SK-N-DZ (cell line): ENCODE measurements around the gene A2M. TPM values are rescaled to one million over a fixed set of nuclear protein-coding genes. Genes with fewer than 3 reads are reported as not detected.
"Not testable (repeated sequence)": the region's sequence is repeated elsewhere in the genome, so short reads cannot be mapped to it uniquely, and the experiment has no call there.

Source experiments
- DNase-seq: peaks from one replicate; pipeline ENCODE4 v3.0.0-alpha.2; 2015; ENCODE audit warnings: low spot score
- polyA plus RNA-seq, 2 experiments: library from polyadenylated mRNA; depleted of rRNA; stranded (reverse); fragments of >200 nt; gene quantifications; 2 replicates each; pipeline ENCODE4 v1.2.3, GENCODE V29; 2014

The A2M gene
- polyA plus RNA-seq (2014; cell fraction: cytosol; rRNA removed) = not detected in 2 replicates
- not detected in 2 replicates for polyA plus RNA-seq (2014; cell fraction: nucleus; rRNA removed)

GRCh38 chr12:9115731-9116559 is at the start of gene A2M:
Gene A2M (minus strand): TSS chr12:9115919. CDS start chr12:9115849, 70 bp downstream.
- no peak for DNase-seq

GRCh38 chr12:9163392-9163791 is 47.7 kb upstream of the A2M start:
- DNase-seq = no peak

DNA sequence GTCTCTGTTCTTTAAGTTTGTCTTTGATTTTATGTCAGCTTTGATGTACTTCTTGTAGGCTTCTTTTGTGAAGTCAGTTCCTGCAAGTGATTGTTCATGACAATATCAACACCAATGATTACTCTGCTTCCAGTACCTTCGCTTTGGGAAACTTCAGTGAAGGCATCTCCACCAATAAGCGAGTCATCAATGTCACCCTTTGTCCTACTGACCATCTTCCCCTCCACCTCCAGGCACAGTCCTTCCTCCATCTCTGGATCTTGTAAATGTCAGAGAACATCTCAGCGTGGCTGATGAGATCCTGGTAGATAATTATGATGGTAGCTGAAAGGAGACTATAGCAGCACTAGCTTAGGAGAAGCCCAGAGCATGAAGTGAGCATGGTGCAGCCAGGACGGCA is 40.4 kb upstream of the A2M start:
- no peak for DNase-seq

DNA sequence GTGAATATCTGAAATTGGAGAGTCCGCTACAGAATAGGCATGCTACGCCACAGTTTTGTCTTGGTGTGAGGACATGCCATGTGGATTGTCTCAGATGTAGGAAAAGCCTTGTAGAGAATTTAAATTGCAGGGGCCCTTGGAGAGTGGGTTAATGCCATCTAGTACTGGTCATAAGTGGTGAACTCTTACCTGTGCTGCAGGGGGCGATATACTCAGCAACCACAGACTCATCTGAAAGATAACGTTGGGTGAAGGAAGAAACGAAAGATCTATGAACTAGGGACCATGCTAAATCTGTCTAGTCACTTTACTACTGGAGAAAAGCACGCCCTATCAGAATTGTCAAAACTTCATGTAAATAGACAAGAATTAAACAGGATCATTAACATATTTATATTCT is 33.7 kb upstream of the A2M start:
- DNase-seq = no peak

- DNase-seq = no peak
Observed at GRCh38 chr12:9148926-9149325, 33.2 kb upstream of the A2M start.

DNA sequence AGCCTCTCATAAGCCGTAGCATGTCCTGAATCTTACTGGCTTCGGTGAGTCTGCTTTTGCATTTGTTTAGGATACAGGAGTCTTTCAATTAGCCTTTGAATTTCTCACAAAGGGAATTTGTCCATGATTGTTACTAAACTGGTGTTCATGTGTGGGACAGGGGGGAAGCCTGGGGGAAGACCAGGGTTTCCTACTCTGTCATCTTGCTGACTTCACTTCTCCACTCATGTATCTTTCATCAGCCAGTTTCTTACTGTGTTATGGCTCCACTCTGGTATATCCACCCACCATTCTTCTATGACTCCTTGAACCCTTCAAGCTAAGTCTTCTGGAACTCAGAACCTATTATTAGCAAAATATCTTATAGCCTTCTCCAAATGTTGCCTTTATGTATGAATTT is 31.7 kb upstream of the A2M start:
- DNase-seq = no peak

DNA sequence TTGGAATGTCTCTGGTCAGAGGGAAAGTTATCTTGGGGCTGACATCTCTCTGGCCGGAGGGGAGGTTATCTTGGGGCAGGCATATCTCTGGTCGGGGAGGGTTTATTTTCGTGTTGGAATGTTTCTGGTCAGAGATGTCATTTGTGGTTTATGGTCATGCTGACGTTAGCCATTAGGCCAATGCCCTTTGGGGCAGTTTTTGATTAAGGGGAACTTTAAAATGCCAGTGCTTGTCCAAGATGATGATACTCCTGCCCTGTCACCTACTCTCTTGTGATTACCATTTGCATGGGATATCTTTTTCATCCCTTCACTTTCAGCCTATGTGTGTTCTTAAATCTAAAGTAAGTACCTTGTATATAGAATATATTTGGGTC is 29.0 kb upstream of the A2M start:
- DNase-seq = no peak

DNA sequence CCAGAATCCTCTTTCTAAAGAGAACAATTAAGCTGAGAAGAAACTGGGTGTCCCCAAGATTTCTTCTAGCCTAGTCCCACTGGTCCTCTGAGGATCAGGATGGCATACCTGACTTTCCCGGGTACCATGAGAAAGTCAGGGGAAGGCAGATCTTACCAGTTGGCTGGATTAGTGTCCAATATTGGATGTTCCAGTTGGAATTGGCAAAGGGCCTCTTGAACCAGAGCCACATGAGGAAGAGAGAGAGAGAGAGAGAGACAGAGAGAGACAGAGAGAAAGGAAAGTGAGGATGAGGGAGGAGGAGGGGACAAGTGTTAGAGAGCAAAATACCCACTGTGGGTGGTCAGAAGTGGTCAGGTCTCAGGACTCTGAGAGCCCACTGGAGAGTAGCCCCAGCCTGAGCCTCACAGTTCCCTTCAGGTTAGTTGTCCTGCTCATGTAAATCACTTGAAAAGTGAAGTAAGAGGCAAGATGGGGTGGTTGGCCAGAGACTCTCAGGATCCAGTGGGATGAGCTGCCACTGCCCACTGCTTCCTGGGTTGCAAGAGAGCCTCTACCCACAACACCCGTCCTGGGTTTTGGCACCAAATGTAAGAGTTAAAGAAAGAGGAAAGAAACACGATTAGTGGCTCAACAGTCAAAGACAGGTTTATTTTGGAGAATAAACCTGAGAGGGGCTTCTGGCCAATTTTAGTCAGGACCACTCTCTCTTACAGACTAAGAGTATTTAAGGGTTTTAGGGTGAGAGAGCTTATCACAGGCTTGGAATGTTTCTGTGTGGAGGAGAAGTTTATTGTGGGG is 28.4 kb upstream of the A2M start:
- no peak for DNase-seq

DNA sequence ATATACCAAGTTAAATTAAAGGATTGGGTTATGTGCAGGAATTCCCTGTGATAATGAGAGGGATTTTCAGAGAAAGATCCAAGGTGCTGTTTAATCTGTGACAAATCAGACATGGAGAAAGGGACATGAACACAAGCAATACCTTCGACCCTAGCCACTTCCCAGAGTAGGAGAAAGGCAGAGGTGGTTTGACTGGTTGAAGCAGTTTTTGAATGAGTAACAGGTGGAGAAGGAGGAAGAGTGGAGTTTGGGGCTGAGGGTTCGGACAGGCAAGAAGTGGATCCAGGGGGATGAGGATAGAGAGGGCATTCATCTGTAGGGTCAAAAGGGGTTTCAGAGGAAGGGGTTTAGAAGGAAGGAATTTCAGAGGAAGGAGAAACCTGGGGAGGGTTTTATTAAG is 27.4 kb upstream of the A2M start:
- no peak for DNase-seq

- not testable (repeated sequence) for DNase-seq
Observed at GRCh38 chr12:9139588-9140290, 24.0 kb upstream of the A2M start.

- no peak for DNase-seq
Observed at GRCh38 chr12:9135903-9136310, 20.2 kb upstream of the A2M start.

- DNase-seq = no peak
Observed at GRCh38 chr12:9134981-9135628, 19.4 kb upstream of the A2M start.

DNA sequence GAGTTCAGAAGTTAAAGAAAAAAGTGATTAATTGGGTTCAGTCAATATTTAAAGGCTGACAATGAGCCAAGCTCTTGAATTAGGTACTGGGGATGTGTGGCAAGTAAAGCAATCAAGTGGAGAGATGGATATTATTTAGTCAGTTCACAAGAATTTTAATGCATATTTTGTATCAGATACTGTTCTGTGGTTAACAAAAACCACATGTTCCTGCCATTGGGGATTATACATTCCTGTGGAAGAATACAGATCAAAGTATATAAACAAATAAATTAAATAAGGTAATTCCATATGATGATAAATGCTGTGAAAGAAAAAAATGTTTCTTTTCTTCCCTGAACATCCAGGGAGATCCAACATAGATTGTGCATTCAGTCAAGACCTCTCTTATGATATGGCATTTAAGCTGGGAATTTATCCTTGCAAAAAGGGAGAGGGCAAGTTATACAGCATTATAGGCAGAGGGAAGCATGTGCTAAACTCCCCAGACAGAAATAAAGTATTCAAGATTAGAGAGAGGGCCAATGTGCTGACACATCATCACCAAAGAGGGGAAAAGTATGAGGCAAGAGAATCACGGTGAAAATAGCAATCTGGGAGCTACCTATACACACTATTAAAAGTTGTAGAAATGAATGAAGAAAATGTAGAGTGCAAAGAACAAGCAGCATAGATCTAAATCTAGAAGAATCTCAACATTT is 17.6 kb upstream of the A2M start:
- no peak for DNase-seq

DNA sequence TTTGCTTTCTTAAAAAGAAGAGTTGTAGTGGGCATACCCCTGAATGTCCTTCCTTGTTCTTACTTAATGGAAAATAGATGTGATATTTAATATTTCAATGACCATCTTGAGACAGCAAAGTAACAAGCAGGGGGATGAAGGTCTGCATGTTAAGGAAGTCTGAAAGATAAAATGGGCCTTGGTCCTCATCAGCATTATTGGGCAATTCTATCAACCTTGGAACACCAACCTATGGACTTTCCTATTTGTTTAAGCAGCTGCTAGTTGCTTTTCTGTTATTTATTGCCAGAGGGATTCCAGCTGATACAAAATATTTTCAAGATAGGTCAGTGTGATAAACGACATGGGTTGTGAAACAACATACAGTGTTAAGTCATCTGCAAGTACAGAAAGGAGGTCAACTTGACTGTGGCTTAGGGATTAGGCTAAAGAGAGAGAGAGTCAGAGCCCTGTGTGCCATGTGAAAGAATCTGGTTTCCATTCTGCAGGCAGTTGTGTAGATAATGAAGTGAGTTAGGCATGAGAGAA is 16.4 kb upstream of the A2M start:
- no peak for DNase-seq

GRCh38 chr12:9130244-9130643 is 14.5 kb upstream of the A2M start:
- no peak for DNase-seq

GRCh38 chr12:9127936-9128663 is 12.4 kb upstream of the A2M start:
- DNase-seq = no peak

GRCh38 chr12:9127484-9127883 is 11.8 kb upstream of the A2M start:
- DNase-seq = no peak

GRCh38 chr12:9124383-9125031 is 8.8 kb upstream of the A2M start:
- peak; percentile 47 for DNase-seq

- DNase-seq = no peak
Observed at GRCh38 chr12:9123781-9124382, 8.2 kb upstream of the A2M start.
